AG04449 (cell line): ENCODE measurements around the gene MTFP1.
A peak's percentile ranks its signal among the peaks of the same experiment; 100 is the strongest.

ENCODE experiments used
- CTCF ChIA-PET: fragments of 350-600 bp; formaldehyde crosslinking; extraction: SDS; loops from one replicate; lab custom pipeline; 2021; ENCODE audit warnings: antibody characterized with exemption; lab: Yijun Ruan, JAX
- POLR2A ChIA-PET: fragments of 400-600, 350-600 bp; formaldehyde crosslinking; extraction: SDS; loops from one replicate; lab custom pipeline; 2020; ENCODE audit warnings: antibody characterized with exemption, inconsistent platforms; lab: Yijun Ruan, JAX
- DNase-seq: peaks from one replicate; pipeline ENCODE4 v3.0.0-alpha.2; 2010; ENCODE audit warnings: low read depth, low spot score
- H3K4me3 ChIP-seq: 2 replicates; pipeline ENCODE4 v1.5.1; 2011; ENCODE audit warnings: low read depth, mild to moderate bottlenecking, control low read depth, low read length
- TF ChIP-seq, protein P1 (sequence below): IDR thresholded peaks from one replicate; pipeline ENCODE4 v1.5.1; 2011; ENCODE audit warnings: mild to moderate bottlenecking, moderate library complexity, low read length, control low read depth, inconsistent platforms; ENCODE audit not compliant: insufficient read depth; ENCODE audit errors: missing control alignments

MTFP1 gene

GRCh38 chr22:30422481-30423300 is 2.9 kb upstream of the MTFP1 start:
- POLR2A ChIA-PET: interaction anchor here (1.5 to 5.4 kb wide), 7 partner anchors 9 to 66 kb away, joined by 4 to 46 read pairs (median 7); partner anchors contain the start of genes CCDC157, SEC14L2 and SF3A1
- peak; percentile 76 for DNase-seq
- peak overlapping the region; percentile 66 for H3K4me3 ChIP-seq
- CTCF ChIA-PET: interaction anchor here (0.6 to 12.4 kb wide), 9 partner anchors 15 to 169 kb away, joined by 3 to 129 read pairs (median 3); partner anchors contain the start of genes CASTOR1, RNF215 and SEC14L2
- TF ChIP-seq, protein P1, sequence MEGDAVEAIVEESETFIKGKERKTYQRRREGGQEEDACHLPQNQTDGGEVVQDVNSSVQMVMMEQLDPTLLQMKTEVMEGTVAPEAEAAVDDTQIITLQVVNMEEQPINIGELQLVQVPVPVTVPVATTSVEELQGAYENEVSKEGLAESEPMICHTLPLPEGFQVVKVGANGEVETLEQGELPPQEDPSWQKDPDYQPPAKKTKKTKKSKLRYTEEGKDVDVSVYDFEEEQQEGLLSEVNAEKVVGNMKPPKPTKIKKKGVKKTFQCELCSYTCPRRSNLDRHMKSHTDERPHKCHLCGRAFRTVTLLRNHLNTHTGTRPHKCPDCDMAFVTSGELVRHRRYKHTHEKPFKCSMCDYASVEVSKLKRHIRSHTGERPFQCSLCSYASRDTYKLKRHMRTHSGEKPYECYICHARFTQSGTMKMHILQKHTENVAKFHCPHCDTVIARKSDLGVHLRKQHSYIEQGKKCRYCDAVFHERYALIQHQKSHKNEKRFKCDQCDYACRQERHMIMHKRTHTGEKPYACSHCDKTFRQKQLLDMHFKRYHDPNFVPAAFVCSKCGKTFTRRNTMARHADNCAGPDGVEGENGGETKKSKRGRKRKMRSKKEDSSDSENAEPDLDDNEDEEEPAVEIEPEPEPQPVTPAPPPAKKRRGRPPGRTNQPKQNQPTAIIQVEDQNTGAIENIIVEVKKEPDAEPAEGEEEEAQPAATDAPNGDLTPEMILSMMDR: no peak

- TF ChIP-seq, protein P1: no peak
- POLR2A ChIA-PET: interaction anchor here (0.7 to 5.4 kb wide), 14 partner anchors 10 to 162 kb away, joined by 3 to 46 read pairs (median 4); partner anchors contain the start of genes CCDC157, RNF215, SEC14L2 and SF3A1
- CTCF ChIA-PET: interaction anchor here (1.0 to 12.4 kb wide), 10 partner anchors 10 to 135 kb away, joined by 3 to 129 read pairs (median 6); partner anchors contain the start of genes CASTOR1, RNF215 and SEC14L2
- peak overlapping the region; percentile 66 for H3K4me3 ChIP-seq
- no peak for DNase-seq
Measured at GRCh38 chr22:30423301-30423958, 2.1 kb upstream of the MTFP1 start.

DNA sequence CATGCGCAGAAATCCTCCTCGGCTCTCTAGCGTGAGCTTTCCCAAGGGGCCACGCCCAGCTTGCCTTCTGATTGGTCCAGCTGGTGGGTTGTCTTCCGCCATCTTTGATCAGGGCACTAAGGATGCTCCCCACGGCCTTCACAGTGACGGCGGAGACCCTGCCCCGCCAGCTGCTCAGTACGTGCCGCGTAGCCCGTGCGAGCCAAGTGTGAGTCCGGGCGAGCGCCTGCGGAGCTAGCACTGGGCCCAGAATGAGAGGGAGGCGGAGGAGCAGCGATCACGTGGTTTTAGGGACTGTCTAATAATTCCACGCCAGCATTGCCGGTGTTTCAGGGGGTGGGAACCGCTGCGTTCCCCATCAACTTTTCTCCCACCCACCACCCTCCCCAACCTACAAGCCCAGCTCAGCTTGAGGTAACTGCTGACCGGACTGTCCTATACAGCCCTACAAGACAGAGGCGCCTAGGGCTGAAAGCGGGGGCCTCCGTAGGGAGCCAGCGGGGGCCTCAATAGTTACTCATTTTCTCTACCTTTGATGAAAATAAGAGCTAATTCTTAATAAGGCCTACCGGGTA is 1.5 kb upstream of the MTFP1 start:
- CTCF ChIA-PET: interaction anchor here (1.2 to 12.4 kb wide), 14 partner anchors 10 to 330 kb away, joined by 3 to 129 read pairs (median 6); partner anchors contain the start of genes CASTOR1, RNF215, SEC14L2 and SLC35E4

DNA sequence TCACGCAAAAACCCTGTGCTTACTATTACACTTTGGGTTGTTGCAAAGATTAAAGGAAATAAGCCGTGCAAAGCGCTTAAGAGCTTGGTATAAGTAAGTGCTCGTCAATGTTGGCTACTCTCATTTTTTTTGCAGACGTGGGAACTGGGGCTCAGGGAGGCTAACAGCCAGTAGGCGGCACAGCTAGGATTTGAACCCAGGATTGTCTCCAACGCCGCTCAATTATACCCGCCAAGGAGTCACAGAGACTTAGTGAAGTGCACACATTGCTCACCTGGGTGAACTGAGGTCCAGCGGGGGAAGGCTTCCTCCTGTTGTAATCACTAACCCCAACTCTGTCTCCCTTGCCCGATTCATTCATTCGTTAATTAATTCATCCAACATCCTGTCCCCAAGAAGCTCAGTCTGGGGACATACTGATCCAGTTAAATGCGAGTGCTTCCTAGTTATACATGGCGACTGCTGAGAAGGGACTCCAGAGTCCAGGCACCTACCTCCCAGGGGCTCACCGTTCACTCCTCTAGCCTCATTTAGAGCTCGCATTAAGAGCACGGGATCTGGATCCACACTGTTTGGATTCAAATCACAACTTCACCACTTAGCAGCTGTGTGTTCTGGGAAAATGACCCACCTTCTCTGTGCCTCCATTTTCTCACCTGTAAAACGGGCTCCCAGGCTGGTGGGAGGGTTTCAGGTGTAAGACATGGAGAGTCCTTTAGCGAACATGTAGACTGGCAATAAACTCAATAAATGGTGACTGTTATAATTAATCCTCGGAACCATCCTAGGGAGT is 838 bp upstream of the MTFP1 start:
- TF ChIP-seq, protein P1: no peak
- DNase-seq: no peak
- H3K4me3 ChIP-seq: peak overlapping the region; percentile 69
- CTCF ChIA-PET: interaction anchor here (0.8 to 12.4 kb wide), 16 partner anchors 9 to 330 kb away, joined by 3 to 129 read pairs (median 5); partner anchors contain the start of genes CASTOR1, RNF215, SEC14L2 and SLC35E4
- POLR2A ChIA-PET: interaction anchor here (0.6 to 5.4 kb wide), 11 partner anchors 8 to 164 kb away, joined by 3 to 46 read pairs (median 4); partner anchors contain the start of genes CCDC157, SEC14L2 and SF3A1

More for the DNA sequence above, 1.5 kb upstream of the MTFP1 start:
- DNase-seq: peak; percentile 98
- POLR2A ChIA-PET: interaction anchor here (0.7 to 5.4 kb wide), 14 partner anchors 9 to 163 kb away, joined by 3 to 46 read pairs (median 4); partner anchors contain the start of genes CCDC157, RNF215, SEC14L2 and SF3A1
- TF ChIP-seq, protein P1: no peak
- H3K4me3 ChIP-seq: peak overlapping the region; percentile 69

DNA sequence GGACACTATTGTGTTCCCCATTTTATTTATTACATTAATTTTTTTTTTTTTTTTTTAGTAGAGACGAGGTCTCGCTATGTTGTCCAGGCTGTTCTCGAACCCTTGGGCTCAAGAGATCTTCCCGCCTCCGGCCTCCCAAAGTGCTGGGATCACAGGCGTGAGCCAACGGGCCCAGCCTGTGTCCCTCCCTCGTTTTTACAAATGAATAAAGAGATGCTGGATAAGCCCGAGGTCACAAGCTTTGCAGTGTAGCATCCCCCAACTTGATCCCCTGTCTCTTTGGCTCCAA is 297 bp upstream of the MTFP1 start:
- ChIA-PET CTCF (interaction anchor here (0.8 to 12.4 kb wide), 13 partner anchors 8 to 329 kb away, joined by 3 to 129 read pairs (median 7); partner anchors contain the start of genes CASTOR1, RNF215 and SEC14L2), POLR2A (interaction anchor here (0.6 to 5.4 kb wide), 3 partner anchors 11 to 35 kb away, joined by 3 to 46 read pairs (median 4); partner anchors contain the start of gene SEC14L2)
- no peak for DNase-seq
- TF ChIP-seq, protein P1: no peak
- peak overlapping the region; percentile 69 for H3K4me3 ChIP-seq
